GM06990 (cell line): ENCODE results near the gene FAXDC2.
"Not testable (repeated sequence)": the region's sequence is repeated elsewhere in the genome, so short reads cannot be mapped to it uniquely, and the experiment has no call there.

Experiments used
- DNase-seq: peaks from one replicate; pipeline ENCODE4 v3.0.0-alpha.2; 2011; ENCODE audit not compliant: insufficient read length; ENCODE audit errors: extremely low read depth
- H3K27me3 ChIP-seq: replicated peaks from 2 replicates; pipeline ENCODE4 v1.6.0; 2011; ENCODE audit warnings: low read length; ENCODE audit not compliant: control insufficient read depth, insufficient read depth
- H3K36me3 ChIP-seq: 2 replicates; pipeline ENCODE4 v1.5.1; 2011; ENCODE audit warnings: low read length; ENCODE audit not compliant: control insufficient read depth, insufficient read depth
- H3K4me3 ChIP-seq: replicated peaks from 2 replicates; pipeline ENCODE4 v1.5.1; 2011; ENCODE audit warnings: low read depth, mild to moderate bottlenecking, control low read depth, low read length
- TF ChIP-seq, protein P1 (sequence below): IDR thresholded peaks from 2 replicates; pipeline ENCODE4 v1.5.1; 2011; ENCODE audit warnings: low read length, control low read depth, mild to moderate bottlenecking, inconsistent platforms; ENCODE audit not compliant: insufficient read depth, poor library complexity, severe bottlenecking

Gene FAXDC2

DNA sequence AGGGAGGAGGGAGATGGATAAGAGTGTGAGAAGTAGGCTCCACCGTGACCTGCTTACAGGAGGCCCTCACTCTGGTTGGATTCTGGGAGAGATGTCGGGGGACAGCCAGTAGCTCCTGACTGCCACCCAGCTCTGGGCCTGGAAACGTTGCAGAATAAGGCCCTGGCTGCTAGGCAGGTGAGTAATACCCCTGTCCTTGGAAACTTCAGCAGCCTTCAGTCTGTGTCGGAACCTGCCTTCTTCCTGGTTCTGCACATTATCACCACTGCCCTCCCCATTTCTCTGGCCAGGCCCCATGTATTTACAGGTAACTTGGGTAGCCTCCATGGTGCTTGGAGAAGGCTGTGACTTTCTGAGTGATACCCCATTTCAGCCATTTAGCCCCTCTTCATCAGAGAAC, 26.8 kb downstream of the FAXDC2 start:
- no peak for DNase-seq
- Histone ChIP-seq H3K27me3 (no peaks in the 10 kb centered on the region), H3K36me3 (peaks cover 18% of the 10 kb centered on the region), H3K4me3 (no peak overlapping the region)
- TF ChIP-seq, protein P1, sequence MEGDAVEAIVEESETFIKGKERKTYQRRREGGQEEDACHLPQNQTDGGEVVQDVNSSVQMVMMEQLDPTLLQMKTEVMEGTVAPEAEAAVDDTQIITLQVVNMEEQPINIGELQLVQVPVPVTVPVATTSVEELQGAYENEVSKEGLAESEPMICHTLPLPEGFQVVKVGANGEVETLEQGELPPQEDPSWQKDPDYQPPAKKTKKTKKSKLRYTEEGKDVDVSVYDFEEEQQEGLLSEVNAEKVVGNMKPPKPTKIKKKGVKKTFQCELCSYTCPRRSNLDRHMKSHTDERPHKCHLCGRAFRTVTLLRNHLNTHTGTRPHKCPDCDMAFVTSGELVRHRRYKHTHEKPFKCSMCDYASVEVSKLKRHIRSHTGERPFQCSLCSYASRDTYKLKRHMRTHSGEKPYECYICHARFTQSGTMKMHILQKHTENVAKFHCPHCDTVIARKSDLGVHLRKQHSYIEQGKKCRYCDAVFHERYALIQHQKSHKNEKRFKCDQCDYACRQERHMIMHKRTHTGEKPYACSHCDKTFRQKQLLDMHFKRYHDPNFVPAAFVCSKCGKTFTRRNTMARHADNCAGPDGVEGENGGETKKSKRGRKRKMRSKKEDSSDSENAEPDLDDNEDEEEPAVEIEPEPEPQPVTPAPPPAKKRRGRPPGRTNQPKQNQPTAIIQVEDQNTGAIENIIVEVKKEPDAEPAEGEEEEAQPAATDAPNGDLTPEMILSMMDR, result no peak

DNA sequence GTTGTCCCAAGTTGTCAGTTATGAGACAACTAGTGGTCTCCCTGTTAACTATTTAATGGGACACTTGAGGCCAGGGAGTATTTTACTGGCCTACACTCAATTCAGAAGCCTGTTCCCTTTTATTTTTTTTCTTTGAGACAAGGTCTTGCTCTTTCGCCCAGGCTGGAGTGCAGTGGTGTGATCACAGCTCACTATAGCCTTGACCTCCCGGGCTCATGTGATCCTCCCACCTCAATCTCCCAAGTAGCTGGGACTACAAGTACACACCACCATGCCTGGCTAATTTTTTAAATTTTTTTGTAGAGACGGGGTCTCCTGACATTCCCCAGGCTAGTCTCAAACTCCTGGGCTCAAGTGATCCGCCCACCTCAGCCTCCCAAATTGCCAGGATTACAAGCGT, 27.5 kb downstream of the FAXDC2 start:
- not testable (repeated sequence) for H3K27me3 ChIP-seq
- H3K36me3 ChIP-seq, result peaks cover 18% of the 10 kb centered on the region

DNA sequence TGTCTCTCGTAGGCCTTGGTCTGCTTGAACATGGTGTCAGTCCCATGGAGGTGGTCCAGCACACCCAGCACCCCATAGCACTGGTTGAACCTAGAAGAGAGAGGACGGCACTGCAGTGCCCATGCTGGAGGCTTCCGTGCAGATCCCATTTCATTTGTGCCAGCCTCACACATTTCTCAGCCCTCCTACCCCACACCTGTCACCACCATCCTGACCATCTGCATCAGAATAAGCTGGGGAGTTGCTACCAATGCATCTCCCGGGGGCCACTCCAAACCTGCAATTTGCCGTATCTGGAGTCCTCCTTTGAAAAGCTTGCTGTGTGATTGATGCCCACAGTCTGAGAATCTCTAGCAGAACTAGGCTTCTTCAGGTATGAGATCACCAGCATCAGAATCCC, 30.0 kb downstream of the FAXDC2 start:
- TF ChIP-seq, protein P1, result no peak
- H3K27me3 ChIP-seq, result no peaks in the 10 kb centered on the region
- peaks cover 33% of the 10 kb centered on the region for H3K36me3 ChIP-seq
- H3K4me3 ChIP-seq, result no peak overlapping the region
- DNase-seq, result no peak

More for the DNA sequence above, 27.5 kb downstream of the FAXDC2 start:
- H3K4me3 ChIP-seq, DNase-seq: not testable (repeated sequence)

DNA sequence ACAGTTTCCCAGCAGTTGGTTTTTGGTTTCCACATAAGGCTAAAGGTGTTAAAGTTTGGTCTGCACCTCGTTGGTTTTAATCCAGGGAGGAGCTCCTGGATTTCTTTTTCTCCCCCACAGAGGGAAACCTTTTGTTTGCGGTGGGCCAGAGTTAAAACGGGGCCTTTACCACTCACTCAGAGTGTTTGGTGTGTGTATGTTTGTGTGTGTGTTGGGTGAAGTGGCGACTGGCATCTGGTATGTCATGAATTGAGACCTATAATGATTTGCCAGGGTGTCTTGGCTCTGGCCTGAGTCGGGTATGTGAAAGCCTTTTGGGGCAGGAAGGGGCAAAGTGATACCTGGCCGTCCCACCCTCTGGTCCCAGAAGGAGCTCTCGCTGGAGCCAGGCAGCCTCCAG, 30.9 kb downstream of the FAXDC2 start:
- H3K27me3 ChIP-seq, result no peaks in the 10 kb centered on the region
- DNase-seq, result no peak
- peaks cover 38% of the 10 kb centered on the region for H3K36me3 ChIP-seq
- TF ChIP-seq, protein P1, result no peak
- H3K4me3 ChIP-seq, result no peak overlapping the region

DNA sequence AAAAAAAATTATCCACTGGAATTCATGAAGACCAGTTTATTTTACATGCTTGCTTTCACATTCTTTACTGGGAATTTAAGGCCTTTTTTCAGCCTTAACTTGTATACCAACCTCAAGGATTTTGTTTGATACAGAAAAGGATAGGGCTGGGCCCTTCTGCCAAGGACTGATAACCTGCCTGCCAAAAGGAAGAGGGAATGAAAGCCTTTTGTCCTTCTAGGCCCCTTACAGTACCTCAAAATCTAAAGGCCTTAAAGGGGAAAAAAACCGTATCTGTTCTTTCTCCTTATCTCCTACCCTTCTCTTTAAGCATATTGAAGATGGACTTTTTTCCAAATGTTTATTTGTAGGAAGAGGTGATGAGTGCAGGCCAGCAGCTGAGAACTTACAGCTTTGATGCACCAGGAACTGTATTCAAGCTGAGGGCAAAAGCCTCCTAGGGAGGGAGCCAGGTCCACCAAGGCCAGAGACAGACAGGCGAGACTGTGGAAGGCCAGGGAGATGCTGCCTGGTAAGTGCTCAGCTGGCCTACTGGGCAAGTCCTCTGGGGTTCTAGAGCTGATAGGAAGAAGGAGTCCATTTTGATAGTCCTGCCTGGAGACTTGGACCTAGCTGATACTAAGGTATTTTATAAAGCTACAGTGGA, 31.8 kb downstream of the FAXDC2 start:
- TF ChIP-seq, protein P1, result no peak
- DNase-seq, result no peak
- Histone ChIP-seq H3K4me3 (no peak overlapping the region), H3K27me3 (no peaks in the 10 kb centered on the region), H3K36me3 (peaks cover 41% of the 10 kb centered on the region)

DNA sequence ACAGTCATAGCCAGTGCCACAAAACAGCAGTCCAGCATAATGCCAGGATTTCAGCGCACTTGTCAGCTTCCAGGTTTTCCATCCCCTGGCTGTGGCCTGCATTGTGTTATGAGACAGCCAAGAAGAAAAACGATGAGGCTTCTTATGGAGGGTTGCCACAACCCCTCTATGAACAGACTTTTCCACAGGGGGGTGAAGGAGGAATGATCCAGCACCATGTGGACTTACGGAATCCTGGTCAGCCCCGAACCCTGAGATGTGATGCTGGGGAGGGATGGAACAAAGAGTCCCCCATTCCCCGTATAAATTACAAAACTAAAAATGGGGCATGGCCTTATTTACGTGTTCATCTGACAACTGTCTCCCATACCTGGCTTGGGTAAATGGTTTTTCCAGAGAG, 32.6 kb downstream of the FAXDC2 start:
- Histone ChIP-seq H3K36me3 (peaks cover 43% of the 10 kb centered on the region), H3K27me3 (no peaks in the 10 kb centered on the region), H3K4me3 (no peak overlapping the region)
- TF ChIP-seq, protein P1, result no peak
- no peak for DNase-seq
